HEK293T (cell line): ENCODE data around the gene AXDND1.

Source experiments
- CTCF ChIA-PET: fragments of 350-600 bp; formaldehyde crosslinking; extraction: SDS; loops from one replicate; lab custom pipeline; 2021; ENCODE audit warnings: antibody characterized with exemption, inconsistent platforms; lab: Yijun Ruan, JAX
- POLR2A ChIA-PET: fragments of 350-600 bp; formaldehyde crosslinking; extraction: SDS; loops from one replicate; lab custom pipeline; 2020; ENCODE audit warnings: antibody characterized with exemption, inconsistent platforms; lab: Yijun Ruan, JAX
- DNase-seq: peaks from one replicate; pipeline ENCODE4 v3.0.0; 2012; ENCODE audit warnings: mixed read lengths; ENCODE audit errors: extremely low spot score
- ARNT ChIP-seq: fragments of 450-650 bp; IDR thresholded peaks from 2 replicates; pipeline ENCODE4 v1.6.1; 2017; ENCODE audit warnings: mild to moderate bottlenecking
- BHLHE40 ChIP-seq: fragments of 450-650 bp; IDR thresholded peaks from 2 replicates; pipeline ENCODE4 v1.6.1; 2016; ENCODE audit warnings: mild to moderate bottlenecking, moderate library complexity, borderline replicate concordance
- CTBP1 ChIP-seq: fragments of 450-650 bp; IDR thresholded peaks from 2 replicates; pipeline ENCODE4 v1.6.1; 2016; ENCODE audit warnings: borderline replicate concordance
- ELF4 ChIP-seq: fragments of 450-650 bp; IDR thresholded peaks from 2 replicates; pipeline ENCODE4 v1.6.1; 2017; ENCODE audit warnings: antibody characterized with exemption
- FOXA1 ChIP-seq: fragments of 450-650 bp; IDR thresholded peaks from 2 replicates; pipeline ENCODE4 v1.6.1; 2016; ENCODE audit warnings: mild to moderate bottlenecking
- FOXK2 ChIP-seq: fragments of 450-650 bp; IDR thresholded peaks from 2 replicates; pipeline ENCODE4 v1.6.1; 2016; ENCODE audit warnings: mild to moderate bottlenecking
- FOXM1 ChIP-seq: fragments of 450-650 bp; IDR thresholded peaks from 2 replicates; pipeline ENCODE4 v1.6.1; 2017; ENCODE audit warnings: mild to moderate bottlenecking, borderline replicate concordance
- HDGF ChIP-seq: fragments of 450-650 bp; IDR thresholded peaks from 2 replicates; pipeline ENCODE4 v1.6.1; 2017; ENCODE audit warnings: antibody characterized with exemption, borderline replicate concordance
- L3MBTL2 ChIP-seq: fragments of 450-650 bp; conservative IDR thresholded peaks from 2 replicates; pipeline ENCODE4 v1.6.1; 2016; ENCODE audit warnings: mild to moderate bottlenecking
- LEF1 ChIP-seq: fragments of 450-650 bp; IDR thresholded peaks from 2 replicates; pipeline ENCODE4 v1.6.1; 2017; ENCODE audit warnings: mild to moderate bottlenecking, borderline replicate concordance
- NFRKB ChIP-seq: fragments of 450-650 bp; IDR thresholded peaks from 2 replicates; pipeline ENCODE4 v1.6.1; 2016; ENCODE audit warnings: mild to moderate bottlenecking, moderate library complexity
- SP1 ChIP-seq: fragments of 450-650 bp; IDR thresholded peaks from 2 replicates; pipeline ENCODE4 v1.6.1; 2017
- SUZ12 ChIP-seq: fragments of 450-650 bp; IDR thresholded peaks from 2 replicates; pipeline ENCODE4 v1.6.1; 2016; ENCODE audit warnings: mild to moderate bottlenecking
- TARDBP ChIP-seq: fragments of 450-650 bp; IDR thresholded peaks from 2 replicates; pipeline ENCODE4 v1.6.1; 2016
- ZNF384 ChIP-seq: fragments of 450-650 bp; IDR thresholded peaks from 2 replicates; pipeline ENCODE4 v1.6.1; 2016
- TF ChIP-seq, protein P1 (sequence below): fragments of 450-650 bp; IDR thresholded peaks from 2 replicates; pipeline ENCODE4 v1.6.1; 2016

AXDND1 gene

GRCh38 chr1:179550746-179551682, 185.2 kb downstream of the AXDND1 start:
- no peak for DNase-seq
- TF ChIP-seq HDGF: no peak
- TF ChIP-seq, protein P1, sequence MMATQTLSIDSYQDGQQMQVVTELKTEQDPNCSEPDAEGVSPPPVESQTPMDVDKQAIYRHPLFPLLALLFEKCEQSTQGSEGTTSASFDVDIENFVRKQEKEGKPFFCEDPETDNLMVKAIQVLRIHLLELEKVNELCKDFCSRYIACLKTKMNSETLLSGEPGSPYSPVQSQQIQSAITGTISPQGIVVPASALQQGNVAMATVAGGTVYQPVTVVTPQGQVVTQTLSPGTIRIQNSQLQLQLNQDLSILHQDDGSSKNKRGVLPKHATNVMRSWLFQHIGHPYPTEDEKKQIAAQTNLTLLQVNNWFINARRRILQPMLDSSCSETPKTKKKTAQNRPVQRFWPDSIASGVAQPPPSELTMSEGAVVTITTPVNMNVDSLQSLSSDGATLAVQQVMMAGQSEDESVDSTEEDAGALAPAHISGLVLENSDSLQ: no peak
- no peak for TF ChIP-seq ZNF384
- no peak for TF ChIP-seq FOXK2
- TF ChIP-seq TARDBP: no peak
- no peak for TF ChIP-seq FOXA1
- no peak for TF ChIP-seq L3MBTL2
- no peak for TF ChIP-seq SP1
- ChIA-PET CTCF (no interaction called here), POLR2A (no interaction called here)

- CTCF ChIA-PET: no interaction called here
- DNase-seq: no peak
- TF ChIP-seq, protein P1: no peak
- TF ChIP-seq SP1: no peak
- no peak for TF ChIP-seq L3MBTL2
These were observed 188.7 kb downstream of the AXDND1 start for GRCh38 chr1:179554427-179554826.

DNA sequence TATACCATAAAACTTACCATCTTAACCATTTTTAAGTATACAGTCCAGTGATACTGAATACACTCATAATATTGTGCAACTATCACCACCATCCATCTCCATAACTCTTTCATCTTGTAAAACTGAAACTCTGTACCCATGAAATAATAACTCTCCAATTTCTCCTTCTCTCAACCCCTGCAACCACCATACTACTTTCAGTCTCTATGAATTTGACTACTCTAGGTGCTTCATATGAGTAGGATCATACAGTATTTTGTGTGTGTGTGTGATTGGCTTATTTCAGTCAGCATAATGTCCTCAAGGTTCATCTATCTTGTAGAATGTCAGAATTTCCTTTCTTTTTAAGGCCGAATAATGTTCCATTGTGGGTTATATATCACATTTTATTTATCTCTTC, 192.3 kb downstream of the AXDND1 start:
- CTCF ChIA-PET: no interaction called here
- no peak for TF ChIP-seq HDGF
- no peak for TF ChIP-seq ARNT
- TF ChIP-seq ELF4: no peak
- POLR2A ChIA-PET: no interaction called here
- no peak for DNase-seq

More at GRCh38 chr1:179554427-179554826, 188.7 kb downstream of the AXDND1 start:
- POLR2A ChIA-PET: no interaction called here

DNA sequence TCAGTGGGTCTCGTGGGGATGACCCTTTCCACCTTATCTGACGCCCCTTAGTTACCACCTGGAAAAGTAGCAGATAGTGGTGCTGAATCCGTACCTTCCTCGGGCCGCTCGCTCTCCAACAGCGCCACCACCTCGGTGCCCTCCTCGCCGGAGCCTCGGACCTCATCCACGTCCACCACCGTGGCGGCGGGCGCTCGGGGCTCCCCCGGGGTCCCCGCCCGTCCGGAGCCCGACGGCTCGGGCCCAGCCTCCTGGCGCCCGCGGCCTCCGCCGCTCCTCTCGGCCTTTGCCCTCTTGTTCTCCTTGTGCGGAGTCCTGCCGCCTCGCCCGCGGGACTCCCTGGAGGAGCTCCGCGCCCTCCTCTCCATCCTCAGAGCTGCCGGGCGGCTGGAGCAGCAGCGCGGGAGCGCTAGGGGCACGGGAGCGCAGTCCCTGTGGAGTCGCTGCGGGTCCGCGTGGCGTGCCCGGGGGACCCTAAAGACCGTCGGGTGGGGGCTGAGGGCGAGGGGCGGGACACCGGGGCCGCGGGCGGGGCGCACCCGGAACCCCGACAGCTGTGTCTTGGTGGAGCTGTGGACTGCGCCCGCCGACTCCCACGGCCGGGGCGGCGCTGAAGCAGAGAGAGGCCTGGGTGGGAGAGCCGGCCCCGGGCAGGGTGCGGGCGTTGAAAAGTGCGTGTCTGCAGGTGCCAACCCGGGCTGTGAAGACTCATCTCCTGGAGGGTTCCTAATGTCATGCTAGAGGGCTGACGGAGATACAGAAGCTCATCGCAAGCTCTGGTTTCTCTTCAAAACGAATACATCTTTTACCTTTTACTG, 209.9 kb downstream of the AXDND1 start, which contains the start of gene NPHS2:
TSS of gene NPHS2 (minus strand) at position 452 of the 818 bp plus-strand sequence. CDS start at position 368, 84 bp downstream.
- no peak for DNase-seq
- ChIA-PET CTCF (no interaction called here), POLR2A (no interaction called here)
- TF ChIP-seq HDGF (no peak), TARDBP (no peak), L3MBTL2 (no peak), LEF1 (no peak), ARNT (no peak), BHLHE40 (no peak), SP1 (no peak), NFRKB (no peak), FOXK2 (no peak), ZNF384 (no peak), CTBP1 (no peak), SUZ12 (no peak), FOXM1 (no peak), FOXA1 (no peak), ELF4 (no peak)
- TF ChIP-seq, protein P1: no peak

DNA sequence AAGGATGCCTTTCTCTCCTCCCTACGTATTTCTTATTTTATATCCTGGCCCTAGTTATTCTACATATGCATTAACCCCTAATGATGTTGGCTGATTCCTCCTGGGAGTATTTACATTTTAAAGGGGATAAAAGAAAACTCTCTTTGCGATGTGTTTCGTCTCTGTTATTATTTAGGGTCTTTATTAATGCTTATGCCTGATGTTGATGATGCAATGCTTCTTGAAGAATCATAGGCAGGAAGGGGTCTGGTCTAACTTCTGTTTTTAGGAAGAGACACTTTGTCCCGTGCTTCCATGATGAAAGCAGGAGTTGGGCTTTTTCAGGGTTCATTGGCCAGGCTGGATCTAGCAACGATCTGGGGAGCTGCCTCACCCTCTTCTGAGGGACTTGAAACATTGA, 210.7 kb downstream of the AXDND1 start:
- CTCF ChIA-PET: no interaction called here
- TF ChIP-seq LEF1 (no peak), HDGF (no peak)
- POLR2A ChIA-PET: no interaction called here
- DNase-seq: no peak

GRCh38 chr1:179583771-179584320, 218.1 kb downstream of the AXDND1 start:
- CTCF ChIA-PET: interaction anchor here (0.6 kb wide), 1 partner anchor 11 kb away, joined by 4 read pairs; no protein-coding TSS in a partner anchor
- no peak for DNase-seq
- POLR2A ChIA-PET: no interaction called here
- TF ChIP-seq NFRKB (no peak), FOXK2 (no peak), FOXM1 (no peak), ARNT (no peak), FOXA1 (no peak), LEF1 (no peak), SUZ12 (no peak), L3MBTL2 (no peak), HDGF (no peak), TARDBP (no peak), SP1 (no peak), CTBP1 (no peak), ELF4 (no peak), BHLHE40 (no peak)
- TF ChIP-seq, protein P1: no peak
